HEK293 (cell line): ENCODE data around the gene BAZ2B.

Experiments
- CTCF ChIA-PET: fragments of 350-600 bp; formaldehyde crosslinking; extraction: SDS; loops from one replicate; lab custom pipeline; 2021; ENCODE audit warnings: antibody characterized with exemption; lab: Yijun Ruan, JAX
- POLR2A ChIA-PET: fragments of 300-600 bp; formaldehyde crosslinking; extraction: SDS; loops from one replicate; lab custom pipeline; 2020; ENCODE audit warnings: antibody characterized with exemption, inconsistent platforms; lab: Yijun Ruan, JAX
- H3K27ac ChIP-seq: fragments of 200-500 bp; sonication (Bioruptor generic); 2 replicates; pipeline ENCODE4 v1.5.1; 2014; ENCODE audit warnings: low read depth, low read length, control low read depth, inconsistent platforms; ENCODE audit errors: extremely low read depth
- H3K36me3 ChIP-seq, 2 experiments: fragments of 200-500 bp in 1 of 2; sonication (Bioruptor generic) in 1 of 2; 1 replicate in 1 of 2; 2 replicates in 1 of 2; pipeline ENCODE4 v1.5.1; 2014 to 2017; ENCODE audit warnings: inconsistent platforms in 2 of 2, low read length in 2 of 2; ENCODE audit not compliant: control insufficient read depth in 2 of 2, insufficient read depth in 1 of 2
- H3K4me1 ChIP-seq: fragments of 200-500 bp; sonication (Bioruptor generic); 2 replicates; pipeline ENCODE4 v1.5.1; 2014; ENCODE audit warnings: mild to moderate bottlenecking, low read length, inconsistent platforms; ENCODE audit not compliant: control insufficient read depth, insufficient read depth
- H3K4me3 ChIP-seq: 2 replicates; pipeline ENCODE4 v1.5.1; 2011; ENCODE audit warnings: low read depth, mild to moderate bottlenecking, control low read depth, low read length, moderate library complexity
- H3K9me3 ChIP-seq: fragments of 200-500 bp; sonication (Bioruptor generic); 2 replicates; pipeline ENCODE4 v1.5.1; 2014; ENCODE audit warnings: low read depth, low read length, inconsistent platforms; ENCODE audit not compliant: control insufficient read depth, insufficient read depth
- BCL6B ChIP-seq: fragments of 450-650 bp; formaldehyde crosslinking; IDR thresholded peaks from 2 replicates; pipeline ENCODE4 v1.5.1; 2017; ENCODE audit warnings: missing biosample characterization, missing genetic modification characterization
- HOXD13 ChIP-seq: sonication (generic); formaldehyde crosslinking; IDR thresholded peaks from 2 replicates; pipeline ENCODE4 v1.8.0; 2022; ENCODE audit warnings: missing genetic modification reagents, borderline replicate concordance
- SETDB1 ChIP-seq: IDR thresholded peaks from one replicate; pipeline ENCODE4 v1.6.1; 2017; ENCODE audit warnings: mild to moderate bottlenecking, low read length, moderate library complexity, mixed read lengths; ENCODE audit not compliant: insufficient read length
- ZBTB10 ChIP-seq: fragments of 450-650 bp; formaldehyde crosslinking; IDR thresholded peaks from 2 replicates; pipeline ENCODE4 v1.5.1; 2016; ENCODE audit warnings: missing biosample characterization, missing genetic modification characterization
- ZFP69B ChIP-seq: fragments of 450-650 bp; formaldehyde crosslinking; IDR thresholded peaks from 2 replicates; pipeline ENCODE4 v1.5.1; 2016; ENCODE audit warnings: missing biosample characterization, missing genetic modification characterization
- ZNF132 ChIP-seq: fragments of 450-650 bp; formaldehyde crosslinking; IDR thresholded peaks from 2 replicates; pipeline ENCODE4 v1.5.1; 2017; ENCODE audit warnings: missing biosample characterization, missing genetic modification characterization, borderline replicate concordance
- ZNF184 ChIP-seq: fragments of 450-650 bp; IDR thresholded peaks from 2 replicates; pipeline ENCODE4 v1.5.1; 2018; ENCODE audit warnings: missing biosample characterization, mild to moderate bottlenecking, missing genetic modification characterization
- ZNF2 ChIP-seq: fragments of 450-650 bp; formaldehyde crosslinking; IDR thresholded peaks from 2 replicates; pipeline ENCODE4 v1.5.1; 2016; ENCODE audit warnings: missing biosample characterization, missing genetic modification characterization
- ZNF214 ChIP-seq: fragments of 450-650 bp; formaldehyde crosslinking; IDR thresholded peaks from 2 replicates; pipeline ENCODE4 v1.5.1; 2017; ENCODE audit warnings: missing biosample characterization, mild to moderate bottlenecking, missing genetic modification characterization, borderline replicate concordance
- ZNF221 ChIP-seq: fragments of 450-650 bp; formaldehyde crosslinking; IDR thresholded peaks from 2 replicates; pipeline ENCODE4 v1.5.1; 2017; ENCODE audit warnings: missing biosample characterization, missing genetic modification characterization, borderline replicate concordance
- ZNF24 ChIP-seq: fragments of 450-650 bp; formaldehyde crosslinking; IDR thresholded peaks from 2 replicates; pipeline ENCODE4 v1.5.1; 2016; ENCODE audit warnings: missing biosample characterization, missing genetic modification characterization
- ZNF302 ChIP-seq: fragments of 450-650 bp; formaldehyde crosslinking; IDR thresholded peaks from 2 replicates; pipeline ENCODE4 v1.5.1; 2016; ENCODE audit warnings: missing biosample characterization, missing genetic modification characterization, low read depth
- ZNF394 ChIP-seq: fragments of 450-650 bp; formaldehyde crosslinking; IDR thresholded peaks from 2 replicates; pipeline ENCODE4 v1.5.1; 2016; ENCODE audit warnings: missing biosample characterization, missing genetic modification characterization, mild to moderate bottlenecking, moderate library complexity, borderline replicate concordance
- ZNF398 ChIP-seq: fragments of 450-650 bp; formaldehyde crosslinking; IDR thresholded peaks from 2 replicates; pipeline ENCODE4 v1.5.1; 2017; ENCODE audit warnings: missing biosample characterization, missing genetic modification characterization
- ZNF488 ChIP-seq: fragments of 450-650 bp; formaldehyde crosslinking; IDR thresholded peaks from 2 replicates; pipeline ENCODE4 v1.5.1; 2016; ENCODE audit warnings: missing biosample characterization, missing genetic modification characterization
- ZNF521 ChIP-seq: fragments of 450-650 bp; formaldehyde crosslinking; IDR thresholded peaks from 2 replicates; pipeline ENCODE4 v1.5.1; 2017; ENCODE audit warnings: missing biosample characterization, mild to moderate bottlenecking, missing genetic modification characterization
- ZNF560 ChIP-seq: fragments of 450-650 bp; formaldehyde crosslinking; IDR thresholded peaks from 2 replicates; pipeline ENCODE4 v1.5.1; 2017; ENCODE audit warnings: missing biosample characterization, missing genetic modification characterization, borderline replicate concordance
- ZNF623 ChIP-seq: fragments of 450-650 bp; formaldehyde crosslinking; IDR thresholded peaks from 2 replicates; pipeline ENCODE4 v1.5.1; 2016; ENCODE audit warnings: missing biosample characterization, missing genetic modification characterization
- ZNF768 ChIP-seq: fragments of 450-650 bp; formaldehyde crosslinking; IDR thresholded peaks from 2 replicates; pipeline ENCODE4 v1.5.1; 2018; ENCODE audit warnings: missing biosample characterization, mild to moderate bottlenecking, missing genetic modification characterization
- ZSCAN23 ChIP-seq: fragments of 450-650 bp; formaldehyde crosslinking; IDR thresholded peaks from 2 replicates; pipeline ENCODE4 v1.5.1; 2016; ENCODE audit warnings: missing biosample characterization, missing genetic modification characterization
- ZSCAN4 ChIP-seq: fragments of 450-650 bp; formaldehyde crosslinking; IDR thresholded peaks from 2 replicates; pipeline ENCODE4 v1.5.1; 2017; ENCODE audit warnings: missing biosample characterization, missing genetic modification characterization

BAZ2B gene

GRCh38 chr2:159647667-159648066 is 31.3 kb upstream of the BAZ2B start:
- Histone ChIP-seq H3K36me3 (no peaks in the 10 kb centered on the region), H3K4me3 (no peak overlapping the region), H3K27ac (no peak overlapping the region), H3K4me1 (no peaks in the 10 kb centered on the region), H3K9me3 (no peaks in the 10 kb centered on the region)
- TF ChIP-seq ZNF302 (tag by site-specific recombination): no peak
- no peak for TF ChIP-seq ZNF623 (tag by site-specific recombination)
- no peak for TF ChIP-seq ZFP69B (tag by site-specific recombination)
- TF ChIP-seq ZNF221 (tag by site-specific recombination): no peak
- TF ChIP-seq HOXD13 (CRISPR knock-in tag): no peak
- no peak for TF ChIP-seq ZNF488 (tag by site-specific recombination)
- no peak for TF ChIP-seq ZNF24
- no peak for TF ChIP-seq ZNF394
- ChIA-PET CTCF (interaction anchor here (0.6 kb wide), 1 partner anchor 113 kb away, joined by 3 read pairs; no protein-coding TSS in a partner anchor), POLR2A (no interaction called here)

- POLR2A ChIA-PET: no interaction called here
- CTCF ChIA-PET: interaction anchor here (0.6 kb wide), 1 partner anchor 1299 kb away, joined by 3 read pairs; no protein-coding TSS in a partner anchor
- TF ChIP-seq ZNF132 (tag by site-specific recombination) (no peak), ZNF768 (tag by site-specific recombination) (no peak), ZNF521 (tag by site-specific recombination) (no peak), ZSCAN23 (tag by site-specific recombination) (no peak)
Observed at GRCh38 chr2:159640176-159640575, 23.8 kb upstream of the BAZ2B start.

GRCh38 chr2:159639712-159640111 is 23.4 kb upstream of the BAZ2B start:
- ChIA-PET CTCF (no interaction called here), POLR2A (no interaction called here)
- Histone ChIP-seq H3K9me3 (no peaks in the 10 kb centered on the region), H3K27ac (no peak overlapping the region), H3K36me3 (no peaks in the 10 kb centered on the region), H3K4me1 (no peaks in the 10 kb centered on the region), H3K4me3 (no peak overlapping the region)
- peak; percentile 46 for TF ChIP-seq SETDB1
- TF ChIP-seq ZNF184 (tag by site-specific recombination): no peak
- TF ChIP-seq ZSCAN4: no peak

More at GRCh38 chr2:159640176-159640575, 23.8 kb upstream of the BAZ2B start:
- Histone ChIP-seq H3K9me3 (no peaks in the 10 kb centered on the region), H3K27ac (no peak overlapping the region), H3K36me3 (no peaks in the 10 kb centered on the region), H3K4me3 (no peak overlapping the region), H3K4me1 (no peaks in the 10 kb centered on the region)

- H3K9me3 ChIP-seq: no peaks in the 10 kb centered on the region
- ChIA-PET POLR2A (interaction anchor here (1.2 to 2.1 kb wide), 2 partner anchors 23 to 73 kb away, joined by 3 to 17 read pairs; partner anchors contain the start of genes BAZ2B and MARCHF7), CTCF (interaction anchor here (0.6 kb wide), 1 partner anchor 319 kb away, joined by 3 read pairs; no protein-coding TSS in a partner anchor)
- no peaks in the 10 kb centered on the region for H3K4me1 ChIP-seq
- H3K4me3 ChIP-seq: no peak overlapping the region
- no peaks in the 10 kb centered on the region for H3K36me3 ChIP-seq
- H3K27ac ChIP-seq: no peak overlapping the region
- TF ChIP-seq ZBTB10: no peak
- TF ChIP-seq BCL6B: no peak
- no peak for TF ChIP-seq ZNF2 (tag by site-specific recombination)
- no peak for TF ChIP-seq ZNF560 (tag by site-specific recombination)
- no peak for TF ChIP-seq ZNF214 (tag by site-specific recombination)
- no peak for TF ChIP-seq ZNF398 (tag by site-specific recombination)
Observed at GRCh38 chr2:159639071-159639470, 22.7 kb upstream of the BAZ2B start.
